OCI-LY3 (cell line): Measurements from ENCODE around the gene SYNE2.

Experiments used
- H2AFZ ChIP-seq: fragments of 200-600, 300-600 bp; shearing (Covaris generic); 2 replicates; pipeline ENCODE4 v1.6.0; 2014; ENCODE audit warnings: antibody characterized with exemption, low read depth, low read length
- H3K27ac ChIP-seq: fragments of 200-600, 300-600 bp; sonication (generic); 2 replicates; pipeline ENCODE4 v1.5.1; 2014; ENCODE audit warnings: mild to moderate bottlenecking, low read length, moderate library complexity, mixed read lengths
- H3K27me3 ChIP-seq: fragments of 200-600, 300-600 bp; sonication (generic); 2 replicates; pipeline ENCODE4 v1.6.1; 2014; ENCODE audit warnings: low read depth, low read length, mixed read lengths
- H3K36me3 ChIP-seq: fragments of 200-600, 300-600 bp; sonication (generic); replicated peaks from 2 replicates; pipeline ENCODE3; 2014; ENCODE audit warnings: low read depth, low read length, mixed read lengths
- H3K4me1 ChIP-seq: fragments of 300-600, 200-600 bp; sonication (generic); 2 replicates; pipeline ENCODE4 v1.6.1; 2014; ENCODE audit warnings: low read length, mixed read lengths
- H3K4me2 ChIP-seq: fragments of 200-600, 300-600 bp; sonication (generic); 2 replicates; pipeline ENCODE4 v1.6.1; 2014; ENCODE audit warnings: low read length, mixed read lengths
- H3K4me3 ChIP-seq: fragments of 300-600, 200-600 bp; sonication (generic); 2 replicates; pipeline ENCODE4 v1.5.1; 2014; ENCODE audit warnings: antibody characterized with exemption, mild to moderate bottlenecking, low read length, moderate library complexity
- H3K79me2 ChIP-seq: fragments of 300-600, 200-600 bp; shearing (Covaris generic); 2 replicates; pipeline ENCODE4 v1.6.1; 2014; ENCODE audit warnings: mild to moderate bottlenecking, low read length, mixed read lengths
- H3K9ac ChIP-seq: fragments of 300-600, 200-600 bp; shearing (Covaris generic); 2 replicates; pipeline ENCODE4 v1.6.0; 2014; ENCODE audit warnings: mild to moderate bottlenecking, low read length, moderate library complexity
- H3K9me3 ChIP-seq: fragments of 200-600, 300-600 bp; shearing (Covaris generic); 2 replicates; pipeline ENCODE4 v1.6.1; 2014; ENCODE audit warnings: low read length, mixed read lengths; ENCODE audit not compliant: insufficient read depth
- H4K20me1 ChIP-seq: fragments of 200-600, 300-600 bp; sonication (generic); 2 replicates; pipeline ENCODE4 v1.6.1; 2016; ENCODE audit warnings: low read length, mixed read lengths; ENCODE audit not compliant: insufficient read depth
- EZH2phosphoT487 ChIP-seq: fragments of 200-600 bp; shearing (Covaris generic); IDR thresholded peaks from 2 replicates; pipeline ENCODE4 v1.6.1; 2018; ENCODE audit warnings: antibody characterized with exemption, mixed run types, low read depth
- TF ChIP-seq, protein P1 (sequence below): fragments of 200-600, 300-600 bp; sonication (generic); IDR thresholded peaks from 2 replicates; pipeline ENCODE4 v1.5.1; 2014; ENCODE audit warnings: antibody characterized with exemption, low read length, low read depth

The SYNE2 gene

DNA sequence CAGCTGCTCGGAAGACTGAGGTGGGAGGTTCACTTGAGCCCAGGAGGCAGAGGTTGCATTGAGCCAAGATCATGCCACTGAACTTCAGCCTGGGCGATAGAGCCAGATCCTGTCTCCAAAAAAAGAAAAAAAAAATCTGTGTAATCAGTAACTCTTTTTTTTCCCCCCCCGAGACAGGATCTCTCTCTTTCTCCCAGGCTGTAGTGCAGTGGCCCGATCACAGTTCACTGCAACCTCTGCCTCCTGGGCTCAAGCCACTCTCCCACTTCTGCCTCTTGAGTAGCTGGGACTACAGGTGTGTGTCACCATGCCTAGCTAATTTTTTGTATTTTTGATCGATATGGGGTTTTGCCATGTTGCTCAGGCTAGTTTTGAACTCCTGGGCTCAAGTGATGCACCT, 113.6 kb downstream of the SYNE2 start:
- no peaks in the 10 kb centered on the region for H3K4me1 ChIP-seq
- H3K9ac ChIP-seq = no peak overlapping the region
- H3K79me2 ChIP-seq = no peaks in the 10 kb centered on the region
- H3K9me3 ChIP-seq = no peaks in the 10 kb centered on the region
- no peak overlapping the region for H2AFZ ChIP-seq
- no peaks in the 10 kb centered on the region for H3K27me3 ChIP-seq
- H3K4me2 ChIP-seq = no peak overlapping the region
- H4K20me1 ChIP-seq = no peaks in the 10 kb centered on the region
- no peak overlapping the region for H3K4me3 ChIP-seq
- no peak overlapping the region for H3K27ac ChIP-seq
- H3K36me3 ChIP-seq = no peaks in the 10 kb centered on the region
- TF ChIP-seq EZH2phosphoT487 = no peak
- TF ChIP-seq, protein P1, sequence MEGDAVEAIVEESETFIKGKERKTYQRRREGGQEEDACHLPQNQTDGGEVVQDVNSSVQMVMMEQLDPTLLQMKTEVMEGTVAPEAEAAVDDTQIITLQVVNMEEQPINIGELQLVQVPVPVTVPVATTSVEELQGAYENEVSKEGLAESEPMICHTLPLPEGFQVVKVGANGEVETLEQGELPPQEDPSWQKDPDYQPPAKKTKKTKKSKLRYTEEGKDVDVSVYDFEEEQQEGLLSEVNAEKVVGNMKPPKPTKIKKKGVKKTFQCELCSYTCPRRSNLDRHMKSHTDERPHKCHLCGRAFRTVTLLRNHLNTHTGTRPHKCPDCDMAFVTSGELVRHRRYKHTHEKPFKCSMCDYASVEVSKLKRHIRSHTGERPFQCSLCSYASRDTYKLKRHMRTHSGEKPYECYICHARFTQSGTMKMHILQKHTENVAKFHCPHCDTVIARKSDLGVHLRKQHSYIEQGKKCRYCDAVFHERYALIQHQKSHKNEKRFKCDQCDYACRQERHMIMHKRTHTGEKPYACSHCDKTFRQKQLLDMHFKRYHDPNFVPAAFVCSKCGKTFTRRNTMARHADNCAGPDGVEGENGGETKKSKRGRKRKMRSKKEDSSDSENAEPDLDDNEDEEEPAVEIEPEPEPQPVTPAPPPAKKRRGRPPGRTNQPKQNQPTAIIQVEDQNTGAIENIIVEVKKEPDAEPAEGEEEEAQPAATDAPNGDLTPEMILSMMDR = no peak

DNA sequence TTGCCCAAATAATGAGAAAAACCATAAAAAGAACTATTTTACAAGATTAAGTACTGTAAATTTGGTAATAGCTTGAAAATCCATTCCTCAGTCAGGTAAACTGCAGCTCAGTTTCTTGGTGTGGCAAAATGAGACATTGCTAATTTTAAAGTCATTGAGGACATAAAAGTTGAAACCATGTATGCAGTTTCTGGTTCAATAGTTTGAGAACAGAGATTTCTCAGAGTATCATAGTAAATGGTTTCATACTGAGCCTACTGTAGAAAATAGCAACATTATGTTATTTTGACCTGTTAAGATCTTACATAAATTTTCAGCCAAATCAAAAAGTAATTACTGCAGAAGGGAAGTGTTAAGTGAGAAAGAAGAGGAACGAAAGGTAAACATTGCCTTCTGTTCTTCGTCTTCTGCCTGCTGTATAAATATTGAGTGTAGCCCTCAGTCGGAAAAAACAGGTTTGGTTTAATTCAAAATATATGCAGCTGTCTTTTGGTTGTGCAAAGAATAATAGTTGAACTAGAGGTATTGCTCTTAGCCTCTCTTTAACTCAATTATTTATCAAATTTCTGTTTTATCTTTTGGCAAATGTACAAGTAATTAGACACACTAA, 119.6 kb downstream of the SYNE2 start:
- Histone ChIP-seq H3K4me3 (no peak overlapping the region), H3K9ac (no peak overlapping the region), H3K27ac (peak overlapping the region; percentile 22; the same call in 1 of the 2 replicates), H3K36me3 (no peaks in the 10 kb centered on the region), H3K79me2 (no peaks in the 10 kb centered on the region), H3K9me3 (no peaks in the 10 kb centered on the region), H2AFZ (peak overlapping the region; percentile 1; the same call in 1 of the 2 replicates), H4K20me1 (no peaks in the 10 kb centered on the region), H3K4me1 (peaks cover 26% of the 10 kb centered on the region), H3K4me2 (peak overlapping the region; percentile 21), H3K27me3 (no peaks in the 10 kb centered on the region)
- no peak for TF ChIP-seq EZH2phosphoT487
- TF ChIP-seq, protein P1 = no peak

DNA sequence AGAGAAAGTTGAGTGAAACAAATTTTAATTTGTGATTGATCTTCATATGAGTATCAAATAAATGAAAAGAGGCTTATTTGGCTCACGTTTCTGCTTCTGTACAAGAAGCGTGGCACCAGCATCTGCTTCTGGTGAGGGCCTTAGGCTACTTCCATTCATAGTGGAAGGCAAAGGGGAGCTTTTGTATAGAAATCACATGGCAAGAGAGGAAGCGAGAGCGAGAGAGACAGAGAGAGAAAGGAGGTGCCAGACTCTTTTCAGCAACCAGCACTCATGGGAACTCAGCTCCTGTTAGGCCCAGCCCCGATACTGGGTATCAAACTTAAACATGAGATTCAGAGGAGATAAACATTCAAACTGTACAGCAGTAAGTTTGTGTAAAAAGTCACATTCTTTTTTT, 121.4 kb downstream of the SYNE2 start:
- TF ChIP-seq EZH2phosphoT487 = no peak
- TF ChIP-seq, protein P1 = no peak
- peak overlapping the region; percentile 62 for H3K27ac ChIP-seq
- H2AFZ ChIP-seq = peak overlapping the region; percentile 81; the same call in 1 of the 2 replicates
- H3K27me3 ChIP-seq = no peaks in the 10 kb centered on the region
- H3K79me2 ChIP-seq = no peaks in the 10 kb centered on the region
- peaks cover 28% of the 10 kb centered on the region for H3K4me1 ChIP-seq
- H3K36me3 ChIP-seq = no peaks in the 10 kb centered on the region
- no peaks in the 10 kb centered on the region for H3K9me3 ChIP-seq
- H4K20me1 ChIP-seq = no peaks in the 10 kb centered on the region
- H3K9ac ChIP-seq = peak overlapping the region; percentile 17; the same call in 1 of the 2 replicates
- peak overlapping the region; percentile 44 for H3K4me2 ChIP-seq
- H3K4me3 ChIP-seq = no peak overlapping the region

DNA sequence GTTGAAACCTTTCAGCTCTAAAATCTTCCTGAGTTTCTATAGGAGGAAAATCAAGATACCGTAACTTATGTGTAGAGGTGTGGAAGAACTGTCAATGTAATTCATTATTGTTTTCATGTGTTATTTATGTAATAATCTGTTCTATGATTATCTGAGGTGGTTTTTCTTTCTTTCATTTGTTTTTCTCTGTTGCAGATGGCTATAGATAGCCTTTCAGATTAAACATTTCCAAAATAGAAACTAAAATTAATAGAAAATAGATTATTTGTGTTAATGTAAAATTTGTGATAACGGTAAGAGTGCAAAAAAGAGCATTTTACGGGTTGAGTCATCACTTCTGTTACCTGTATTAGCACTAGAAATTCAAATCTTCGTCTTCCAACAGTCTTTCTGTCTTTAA, 128.8 kb downstream of the SYNE2 start:
- H3K4me3 ChIP-seq = no peak overlapping the region
- no peaks in the 10 kb centered on the region for H3K9me3 ChIP-seq
- H4K20me1 ChIP-seq = no peaks in the 10 kb centered on the region
- TF ChIP-seq, protein P1 = no peak
- no peak for TF ChIP-seq EZH2phosphoT487
- H3K4me1 ChIP-seq = peaks cover 10% of the 10 kb centered on the region
- no peaks in the 10 kb centered on the region for H3K27me3 ChIP-seq
- H3K36me3 ChIP-seq = no peaks in the 10 kb centered on the region
- no peak overlapping the region for H3K27ac ChIP-seq
- H3K4me2 ChIP-seq = peak overlapping the region; percentile 0; the same call in 1 of the 2 replicates
- H2AFZ ChIP-seq = no peak overlapping the region
- H3K79me2 ChIP-seq = no peaks in the 10 kb centered on the region
- no peak overlapping the region for H3K9ac ChIP-seq
